Activated gamma-delta T cell treated with anti-CD3 and anti-CD28 coated beads, Interleukin-2, amount 50 U/mL, for 16 hours (primary cell): ENCODE results near the gene TRIM22.
"Not testable (repeated sequence)": the region's sequence is repeated elsewhere in the genome, so short reads cannot be mapped to it uniquely, and the experiment has no call there.

ENCODE experiments used
- DNase-seq: peaks from one replicate; pipeline ENCODE4 v3.0.0-alpha.2; 2020; ENCODE audit warnings: low read depth

The TRIM22 gene

GRCh38 chr11:5689551-5689983, at the start of gene TRIM22:
TSS of gene TRIM22 (plus strand) at chr11:5689790. CDS start at chr11:5696233, 6,443 bp downstream.
- peak; percentile 28 for DNase-seq

GRCh38 chr11:5639953-5640352, 49.6 kb upstream of the TRIM22 start:
- no peak for DNase-seq

GRCh38 chr11:5643585-5643984, 46.0 kb upstream of the TRIM22 start:
- no peak for DNase-seq

- no peak for DNase-seq
Measured at GRCh38 chr11:5646139-5646538, 43.5 kb upstream of the TRIM22 start.

GRCh38 chr11:5655474-5655873, 34.1 kb upstream of the TRIM22 start:
- no peak for DNase-seq

GRCh38 chr11:5656956-5657355, 32.6 kb upstream of the TRIM22 start:
- DNase-seq = not testable (repeated sequence)

GRCh38 chr11:5658318-5658717, 31.3 kb upstream of the TRIM22 start:
- DNase-seq = no peak

GRCh38 chr11:5663511-5663910, 26.1 kb upstream of the TRIM22 start:
- no peak for DNase-seq

GRCh38 chr11:5665051-5665570, 24.5 kb upstream of the TRIM22 start:
- DNase-seq = no peak

- DNase-seq = no peak
Measured at GRCh38 chr11:5665746-5666401, 23.7 kb upstream of the TRIM22 start.

- no peak for DNase-seq
Measured at GRCh38 chr11:5666402-5666793, 23.2 kb upstream of the TRIM22 start.

GRCh38 chr11:5671831-5672230, 17.8 kb upstream of the TRIM22 start:
- no peak for DNase-seq

GRCh38 chr11:5674391-5674790, 15.2 kb upstream of the TRIM22 start:
- no peak for DNase-seq

- no peak for DNase-seq
Measured at GRCh38 chr11:5679811-5680210, 9.8 kb upstream of the TRIM22 start.

GRCh38 chr11:5682890-5683441, 6.6 kb upstream of the TRIM22 start:
- not testable (repeated sequence) for DNase-seq

- DNase-seq = not testable (repeated sequence)
Measured at GRCh38 chr11:5683620-5684019, 6.0 kb upstream of the TRIM22 start.

- DNase-seq = no peak
Measured at GRCh38 chr11:5684036-5684645, 5.4 kb upstream of the TRIM22 start.

GRCh38 chr11:5684646-5685362, 4.8 kb upstream of the TRIM22 start, which contains the start of gene TRIM5:
TSS of gene TRIM5 (minus strand) at chr11:5685074. CDS start at chr11:5680177, 4,897 bp downstream.
- DNase-seq = peak; percentile 70

GRCh38 chr11:5686426-5686825, 3.2 kb upstream of the TRIM22 start:
- DNase-seq = no peak

GRCh38 chr11:5688482-5688881, 1.1 kb upstream of the TRIM22 start:
- no peak for DNase-seq

GRCh38 chr11:5690216-5690615, 626 bp downstream of the TRIM22 start:
- no peak for DNase-seq

GRCh38 chr11:5690736-5691135, 1.1 kb downstream of the TRIM22 start:
- DNase-seq = no peak
